ENCODE data around the gene DPM3. TPM values are rescaled to one million over a fixed set of nuclear protein-coding genes. Genes with fewer than 3 reads are reported as not detected.

Gene DPM3
- total and polyA plus RNA-seq, 2 of the 13 experiments (the other 11 are each of a cell fraction or from before 2014, with no cell fraction given) = 23.2 to 53.4 TPM

DNA sequence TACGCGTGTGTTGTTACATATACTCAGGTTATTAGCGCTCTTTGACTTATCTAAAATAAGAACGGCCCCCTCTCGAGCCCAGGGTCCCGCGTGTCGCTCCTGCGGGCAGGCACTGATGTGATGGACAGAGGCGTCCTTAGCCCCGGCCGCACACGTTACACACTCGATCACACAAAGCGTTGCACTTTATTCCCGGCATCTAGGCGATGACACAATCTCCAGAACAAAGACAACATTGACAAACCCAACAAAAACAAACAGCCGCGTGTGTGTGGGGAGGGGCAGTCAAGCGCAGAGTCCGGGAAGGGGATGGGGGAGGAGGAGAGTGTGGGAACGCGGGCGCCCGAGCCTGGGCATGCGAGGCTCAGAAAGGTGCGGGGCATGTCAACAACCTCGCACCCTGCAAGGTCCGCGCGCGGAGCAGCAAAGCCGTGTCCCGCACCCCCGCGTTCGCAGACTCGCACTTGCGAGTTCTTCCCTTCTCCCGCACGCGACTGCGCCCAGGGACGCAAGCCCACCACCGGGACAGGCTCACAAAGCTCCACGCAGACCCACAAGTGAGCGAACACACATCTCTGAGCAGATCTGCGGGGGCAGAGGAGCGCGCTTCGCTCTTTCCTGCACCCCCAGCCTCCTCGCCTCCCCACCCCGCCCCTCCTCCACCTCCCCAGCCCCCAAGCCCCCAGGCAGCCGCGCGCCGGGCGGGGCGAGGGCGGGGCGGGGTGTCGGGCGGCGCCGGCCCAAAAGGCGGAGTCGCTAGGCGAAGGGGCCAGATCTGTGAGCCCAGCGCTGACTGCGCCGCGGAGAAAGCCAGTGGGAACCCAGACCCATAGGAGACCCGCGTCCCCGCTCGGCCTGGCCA, 13.0 kb downstream of the DPM3 start, which contains the start of gene EFNA1 (continued):
- TF ChIP-seq MAF1 (CRISPR knock-in tag; IDR thresholded peaks at IDR 0.05; ENCODE audit: borderline replicate concordance) = no peak
- no peak; the same call in 1 of the 2 replicates for TF ChIP-seq ZNF367 (CRISPR knock-in tag; IDR thresholded peaks at IDR 0.05; ENCODE audit: borderline replicate concordance)
- TF ChIP-seq, protein P1, sequence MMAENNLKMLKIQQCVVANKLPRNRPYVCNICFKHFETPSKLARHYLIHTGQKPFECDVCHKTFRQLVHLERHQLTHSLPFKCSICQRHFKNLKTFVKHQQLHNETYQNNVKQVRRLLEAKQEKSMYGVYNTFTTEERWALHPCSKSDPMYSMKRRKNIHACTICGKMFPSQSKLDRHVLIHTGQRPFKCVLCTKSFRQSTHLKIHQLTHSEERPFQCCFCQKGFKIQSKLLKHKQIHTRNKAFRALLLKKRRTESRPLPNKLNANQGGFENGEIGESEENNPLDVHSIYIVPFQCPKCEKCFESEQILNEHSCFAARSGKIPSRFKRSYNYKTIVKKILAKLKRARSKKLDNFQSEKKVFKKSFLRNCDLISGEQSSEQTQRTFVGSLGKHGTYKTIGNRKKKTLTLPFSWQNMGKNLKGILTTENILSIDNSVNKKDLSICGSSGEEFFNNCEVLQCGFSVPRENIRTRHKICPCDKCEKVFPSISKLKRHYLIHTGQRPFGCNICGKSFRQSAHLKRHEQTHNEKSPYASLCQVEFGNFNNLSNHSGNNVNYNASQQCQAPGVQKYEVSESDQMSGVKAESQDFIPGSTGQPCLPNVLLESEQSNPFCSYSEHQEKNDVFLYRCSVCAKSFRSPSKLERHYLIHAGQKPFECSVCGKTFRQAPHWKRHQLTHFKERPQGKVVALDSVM (CRISPR knock-in tag; IDR thresholded peaks at IDR 0.05) = peak; percentile 40
- TF ChIP-seq FOSL1 (CRISPR knock-in tag; IDR thresholded peaks at IDR 0.05; ENCODE audit: borderline replicate concordance) = no peak
- no peak; the same call in 1 of the 2 replicates for TF ChIP-seq IRX3 (CRISPR knock-in tag; IDR thresholded peaks at IDR 0.05; ENCODE audit: borderline replicate concordance, low read depth)
- no peak for TF ChIP-seq ZNF782 (CRISPR knock-in tag; IDR thresholded peaks at IDR 0.05; ENCODE audit: borderline replicate concordance)
- TF ChIP-seq ZNF772 (CRISPR knock-in tag; IDR thresholded peaks at IDR 0.05) = no peak
- peak; percentile 93 for TF ChIP-seq FOXJ3 (CRISPR knock-in tag; IDR thresholded peaks at IDR 0.05; ENCODE audit: borderline replicate concordance)
- peak; percentile 67 for TF ChIP-seq PRPF4 (IDR thresholded peaks at IDR 0.05; ENCODE audit: low read depth, low read length, poor library complexity, severe bottlenecking)
- peak; percentile 100 for TF ChIP-seq ZBTB1 (CRISPR knock-in tag; IDR thresholded peaks at IDR 0.05; ENCODE audit: borderline replicate concordance)
- TF ChIP-seq, protein P2, sequence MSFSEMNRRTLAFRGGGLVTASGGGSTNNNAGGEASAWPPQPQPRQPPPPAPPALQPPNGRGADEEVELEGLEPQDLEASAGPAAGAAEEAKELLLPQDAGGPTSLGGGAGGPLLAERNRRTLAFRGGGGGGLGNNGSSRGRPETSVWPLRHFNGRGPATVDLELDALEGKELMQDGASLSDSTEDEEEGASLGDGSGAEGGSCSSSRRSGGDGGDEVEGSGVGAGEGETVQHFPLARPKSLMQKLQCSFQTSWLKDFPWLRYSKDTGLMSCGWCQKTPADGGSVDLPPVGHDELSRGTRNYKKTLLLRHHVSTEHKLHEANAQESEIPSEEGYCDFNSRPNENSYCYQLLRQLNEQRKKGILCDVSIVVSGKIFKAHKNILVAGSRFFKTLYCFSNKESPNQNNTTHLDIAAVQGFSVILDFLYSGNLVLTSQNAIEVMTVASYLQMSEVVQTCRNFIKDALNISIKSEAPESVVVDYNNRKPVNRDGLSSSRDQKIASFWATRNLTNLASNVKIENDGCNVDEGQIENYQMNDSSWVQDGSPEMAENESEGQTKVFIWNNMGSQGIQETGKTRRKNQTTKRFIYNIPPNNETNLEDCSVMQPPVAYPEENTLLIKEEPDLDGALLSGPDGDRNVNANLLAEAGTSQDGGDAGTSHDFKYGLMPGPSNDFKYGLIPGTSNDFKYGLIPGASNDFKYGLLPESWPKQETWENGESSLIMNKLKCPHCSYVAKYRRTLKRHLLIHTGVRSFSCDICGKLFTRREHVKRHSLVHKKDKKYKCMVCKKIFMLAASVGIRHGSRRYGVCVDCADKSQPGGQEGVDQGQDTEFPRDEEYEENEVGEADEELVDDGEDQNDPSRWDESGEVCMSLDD (CRISPR knock-in tag; IDR thresholded peaks at IDR 0.05; ENCODE audit: borderline replicate concordance) = peak; percentile 46; the same call in 1 of the 2 replicates
- TF ChIP-seq SYNCRIP (IDR thresholded peaks at IDR 0.05; ENCODE audit: insufficient read depth, low read depth, low read length) = no peak
- peak; percentile 96 for TF ChIP-seq FOXA3 (CRISPR knock-in tag; IDR thresholded peaks at IDR 0.05)
- TF ChIP-seq, protein P3, sequence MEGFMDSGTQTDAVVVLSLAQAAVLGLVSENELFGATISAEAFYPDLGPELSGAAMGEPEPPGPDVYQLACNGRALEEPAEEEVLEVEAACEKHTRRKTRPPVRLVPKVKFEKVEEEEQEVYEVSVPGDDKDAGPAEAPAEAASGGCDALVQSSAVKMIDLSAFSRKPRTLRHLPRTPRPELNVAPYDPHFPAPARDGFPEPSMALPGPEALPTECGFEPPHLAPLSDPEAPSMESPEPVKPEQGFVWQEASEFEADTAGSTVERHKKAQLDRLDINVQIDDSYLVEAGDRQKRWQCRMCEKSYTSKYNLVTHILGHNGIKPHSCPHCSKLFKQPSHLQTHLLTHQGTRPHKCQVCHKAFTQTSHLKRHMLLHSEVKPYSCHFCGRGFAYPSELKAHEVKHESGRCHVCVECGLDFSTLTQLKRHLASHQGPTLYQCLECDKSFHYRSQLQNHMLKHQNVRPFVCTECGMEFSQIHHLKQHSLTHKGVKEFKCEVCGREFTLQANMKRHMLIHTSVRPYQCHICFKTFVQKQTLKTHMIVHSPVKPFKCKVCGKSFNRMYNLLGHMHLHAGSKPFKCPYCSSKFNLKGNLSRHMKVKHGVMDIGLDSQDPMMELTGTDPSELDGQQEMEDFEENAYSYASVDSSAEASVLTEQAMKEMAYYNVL (CRISPR knock-in tag; IDR thresholded peaks at IDR 0.05; ENCODE audit: borderline replicate concordance) = 0 out of 2 replicates have a peak, but pooled peaks have one; percentile 22
- TF ChIP-seq ZC3H4 (CRISPR knock-in tag; IDR thresholded peaks at IDR 0.05; ENCODE audit: borderline replicate concordance) = no peak; the same call in 1 of the 2 replicates
- no peak for TF ChIP-seq NPAS2 (CRISPR knock-in tag; IDR thresholded peaks at IDR 0.05; ENCODE audit: borderline replicate concordance)
- no peak for TF ChIP-seq HNRNPUL1 (IDR thresholded peaks at IDR 0.05; ENCODE audit: low read depth, low read length)
- peak; percentile 78; the same call in 1 of the 2 replicates for TF ChIP-seq ZBTB7A (CRISPR knock-in tag; IDR thresholded peaks at IDR 0.05)
- TF ChIP-seq, protein P4, sequence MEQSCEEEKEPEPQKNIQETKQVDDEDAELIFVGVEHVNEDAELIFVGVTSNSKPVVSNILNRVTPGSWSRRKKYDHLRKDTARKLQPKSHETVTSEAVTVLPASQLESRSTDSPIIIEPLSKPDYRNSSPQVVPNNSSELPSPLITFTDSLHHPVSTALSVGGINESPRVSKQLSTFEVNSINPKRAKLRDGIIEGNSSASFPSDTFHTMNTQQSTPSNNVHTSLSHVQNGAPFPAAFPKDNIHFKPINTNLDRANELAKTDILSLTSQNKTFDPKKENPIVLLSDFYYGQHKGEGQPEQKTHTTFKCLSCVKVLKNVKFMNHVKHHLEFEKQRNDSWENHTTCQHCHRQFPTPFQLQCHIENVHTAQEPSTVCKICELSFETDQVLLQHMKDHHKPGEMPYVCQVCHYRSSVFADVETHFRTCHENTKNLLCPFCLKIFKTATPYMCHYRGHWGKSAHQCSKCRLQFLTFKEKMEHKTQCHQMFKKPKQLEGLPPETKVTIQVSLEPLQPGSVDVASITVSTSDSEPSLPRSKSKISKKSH (CRISPR knock-in tag; IDR thresholded peaks at IDR 0.05; ENCODE audit: borderline replicate concordance) = no peak; the same call in 1 of the 2 replicates
